ELR (cell line): ENCODE data around the gene CALHM3.
A peak's percentile ranks its signal among the peaks of the same experiment; 100 is the strongest.

Source experiments
- DNase-seq: peaks from one replicate; pipeline ENCODE4 v3.0.0-alpha.2; 2015; ENCODE audit warnings: low read depth

The CALHM3 gene

GRCh38 chr10:103474077-103474476 lies 5.0 kb downstream of the CALHM3 start:
- no peak for DNase-seq

- no peak for DNase-seq
Measured at GRCh38 chr10:103473261-103473671, 5.8 kb downstream of the CALHM3 start.

GRCh38 chr10:103472005-103472404 lies 7.0 kb downstream of the CALHM3 start:
- DNase-seq, result no peak

- DNase-seq, result no peak
Measured at GRCh38 chr10:103470761-103471653, 8.0 kb downstream of the CALHM3 start.

- DNase-seq, result no peak
Measured at GRCh38 chr10:103469201-103469600, 9.8 kb downstream of the CALHM3 start.

- DNase-seq, result no peak
Measured at GRCh38 chr10:103467406-103467805, 11.6 kb downstream of the CALHM3 start.

- DNase-seq, result no peak
Measured at GRCh38 chr10:103466734-103467133, 12.3 kb downstream of the CALHM3 start.

GRCh38 chr10:103465411-103466179 lies 13.4 kb downstream of the CALHM3 start:
- no peak for DNase-seq

GRCh38 chr10:103463499-103463898 lies 15.5 kb downstream of the CALHM3 start:
- no peak for DNase-seq

GRCh38 chr10:103459615-103460014 lies 19.4 kb downstream of the CALHM3 start:
- DNase-seq, result no peak

- no peak for DNase-seq
Measured at GRCh38 chr10:103458720-103459119, 20.3 kb downstream of the CALHM3 start, which contains the start of gene CALHM1. Gene CALHM1 (minus strand): TSS chr10:103458900. CDS start chr10:103458751, 149 bp downstream.

- no peak for DNase-seq
Measured at GRCh38 chr10:103457896-103458583, 21.0 kb downstream of the CALHM3 start.

GRCh38 chr10:103457176-103457712 lies 21.8 kb downstream of the CALHM3 start:
- DNase-seq, result no peak

- no peak for DNase-seq
Measured at GRCh38 chr10:103456074-103456660, 22.9 kb downstream of the CALHM3 start.

- DNase-seq, result no peak
Measured at GRCh38 chr10:103455235-103455634, 23.8 kb downstream of the CALHM3 start.

- DNase-seq, result no peak
Measured at GRCh38 chr10:103454026-103454425, 25.0 kb downstream of the CALHM3 start.

GRCh38 chr10:103452506-103453230 lies 26.4 kb downstream of the CALHM3 start:
- peak; percentile 71 for DNase-seq

GRCh38 chr10:103451831-103452505 lies 27.1 kb downstream of the CALHM3 start, which contains the start of gene CALHM2:
Gene CALHM2 (minus strand): TSS chr10:103452370. CDS start chr10:103449941, 2,429 bp downstream.
- peak; percentile 74 for DNase-seq

- peak; percentile 77 for DNase-seq
Measured at GRCh38 chr10:103451091-103451813, 27.8 kb downstream of the CALHM3 start.
